ENCODE results near the gene CCL28.

CCL28 gene

DNA sequence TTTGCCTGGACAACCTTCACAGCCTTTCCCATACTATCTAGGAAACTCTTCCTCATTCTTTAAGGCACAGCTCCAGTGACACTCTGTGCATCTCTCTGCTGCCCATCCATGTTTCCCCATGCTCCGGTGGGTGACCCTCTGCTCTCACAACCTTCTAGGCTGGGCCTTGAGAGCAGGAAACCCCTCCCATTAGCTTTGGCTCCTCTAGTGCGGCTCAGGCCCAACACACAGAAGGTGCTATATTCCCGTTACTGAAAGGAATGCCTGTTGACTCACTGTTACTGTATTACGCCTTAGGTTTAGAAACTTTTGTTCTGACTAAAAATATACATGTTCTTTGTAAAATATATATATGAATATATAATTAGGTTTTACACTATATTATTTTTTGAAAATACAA, 8.1 kb upstream of the CCL28 start:
- ChIA-PET CTCF (no interaction called here), POLR2A (no interaction called here)
- H3K36me3 ChIP-seq (ENCODE audit: control insufficient read depth in 4 of 4, insufficient read depth in 4 of 4, low read length in 3 of 4) = no peaks in the 10 kb centered on the region
- 57% methylated on average over 1 of the region's 4 CpGs for WGBS (ENCODE audit: insufficient coverage)
- DNase-seq = no peak
- H3K27me3 ChIP-seq (replicated peaks in 2 of 5; ENCODE audit: control insufficient read depth in 4 of 5, insufficient read depth in 5 of 5, low read length in 4 of 5) = no peaks in the 10 kb centered on the region
- H3K4me3 ChIP-seq (ENCODE audit: control insufficient read depth in 1 of 7, extremely low read depth in 1 of 7, insufficient read depth in 4 of 7, low read depth in 2 of 7, low read length in 6 of 7) = no peak overlapping the region
- no peaks in the 10 kb centered on the region for H3K4me1 ChIP-seq (ENCODE audit: control extremely low read depth in 1 of 4, control insufficient read depth in 4 of 4, insufficient read depth in 4 of 4, low read length in 3 of 4)
- no peak overlapping the region for H3K27ac ChIP-seq (ENCODE audit: insufficient read depth in 1 of 2, low read depth in 1 of 2, low read length in 2 of 2, poor library complexity in 1 of 2, severe bottlenecking in 2 of 2)
- H3K9me3 ChIP-seq (ENCODE audit: control extremely low read depth in 1 of 5, control insufficient read depth in 4 of 5, insufficient read depth in 2 of 5, low read depth in 1 of 5, low read length in 4 of 5) = no peaks in the 10 kb centered on the region

DNA sequence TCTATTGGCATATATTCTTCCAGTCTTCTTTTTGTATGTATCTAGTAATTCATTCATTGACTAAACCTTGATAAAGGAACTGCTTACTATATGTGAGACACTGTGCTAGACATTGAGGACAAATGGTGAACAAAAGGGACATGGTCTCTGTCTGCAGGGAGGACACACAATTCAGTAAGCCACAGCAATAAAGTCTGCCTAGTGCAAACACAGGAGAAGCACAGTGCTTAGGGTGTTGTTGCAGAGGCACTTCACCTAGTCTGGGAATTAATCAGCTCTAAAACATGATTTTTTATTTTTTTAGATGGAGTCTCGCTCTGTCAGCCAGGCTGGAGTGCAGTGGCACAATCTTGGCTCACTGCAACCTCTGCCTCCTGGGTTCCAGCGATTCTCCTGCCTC, 6.4 kb upstream of the CCL28 start:
- H3K36me3 ChIP-seq (ENCODE audit: control insufficient read depth in 4 of 4, insufficient read depth in 4 of 4, low read length in 3 of 4) = no peaks in the 10 kb centered on the region
- no peak overlapping the region for H3K27ac ChIP-seq (ENCODE audit: insufficient read depth in 1 of 2, low read depth in 1 of 2, low read length in 2 of 2, poor library complexity in 1 of 2, severe bottlenecking in 2 of 2)
- no peaks in the 10 kb centered on the region for H3K9me3 ChIP-seq (ENCODE audit: control extremely low read depth in 1 of 5, control insufficient read depth in 4 of 5, insufficient read depth in 2 of 5, low read depth in 1 of 5, low read length in 4 of 5)
- H3K4me3 ChIP-seq (ENCODE audit: control insufficient read depth in 1 of 7, extremely low read depth in 1 of 7, insufficient read depth in 4 of 7, low read depth in 2 of 7, low read length in 6 of 7) = no peak overlapping the region
- WGBS (ENCODE audit: insufficient coverage) = 100% methylated on average over 2 of the region's 2 CpGs
- no peak for DNase-seq
- no peaks in the 10 kb centered on the region for H3K4me1 ChIP-seq (ENCODE audit: control extremely low read depth in 1 of 4, control insufficient read depth in 4 of 4, insufficient read depth in 4 of 4, low read length in 3 of 4)
- no peaks in the 10 kb centered on the region for H3K27me3 ChIP-seq (replicated peaks in 2 of 5; ENCODE audit: control insufficient read depth in 4 of 5, insufficient read depth in 5 of 5, low read length in 4 of 5)
- ChIA-PET CTCF (no interaction called here), POLR2A (interaction anchor here (1.1 kb wide), 1 partner anchor 65 kb away, joined by 5 read pairs; no protein-coding TSS in a partner anchor)

DNA sequence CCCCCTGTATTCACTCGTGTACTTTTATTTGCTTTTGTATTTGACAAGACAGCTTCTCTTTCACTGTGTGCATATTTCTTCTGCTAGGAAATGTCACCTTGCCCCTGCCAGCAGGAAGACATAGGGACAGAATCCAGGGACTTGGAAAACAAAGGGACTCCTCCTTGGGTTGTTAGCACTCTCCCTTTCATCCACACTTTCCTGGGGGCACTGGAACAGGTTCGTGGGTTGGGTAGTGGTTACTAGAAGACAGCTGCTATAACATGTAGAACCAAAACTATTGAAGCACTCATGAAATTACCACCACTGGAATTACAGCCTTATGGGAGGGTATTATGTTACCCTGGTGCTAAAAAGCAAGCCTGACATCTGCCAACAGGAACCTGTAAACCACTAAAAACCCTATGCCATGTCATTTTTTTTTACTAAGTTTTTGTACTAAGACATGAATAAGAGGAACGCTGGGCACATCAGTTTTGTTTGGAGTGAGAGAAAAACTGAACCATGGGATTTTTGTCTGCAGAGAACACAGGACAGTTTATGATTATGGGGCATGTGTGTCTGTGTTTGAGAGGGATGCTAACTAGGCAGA, 4.7 kb upstream of the CCL28 start:
- peak in 2 of 3 donors; percentile 24 to 33 for DNase-seq
- no peaks in the 10 kb centered on the region for H3K9me3 ChIP-seq (ENCODE audit: control extremely low read depth in 1 of 5, control insufficient read depth in 4 of 5, insufficient read depth in 2 of 5, low read depth in 1 of 5, low read length in 4 of 5)
- H3K27ac ChIP-seq (ENCODE audit: insufficient read depth in 1 of 2, low read depth in 1 of 2, low read length in 2 of 2, poor library complexity in 1 of 2, severe bottlenecking in 2 of 2) = no peak overlapping the region
- no peaks in the 10 kb centered on the region for H3K36me3 ChIP-seq (ENCODE audit: control insufficient read depth in 4 of 4, insufficient read depth in 4 of 4, low read length in 3 of 4)
- no peaks in the 10 kb centered on the region for H3K4me1 ChIP-seq (ENCODE audit: control extremely low read depth in 1 of 4, control insufficient read depth in 4 of 4, insufficient read depth in 4 of 4, low read length in 3 of 4)
- no peaks in the 10 kb centered on the region for H3K27me3 ChIP-seq (replicated peaks in 2 of 5; ENCODE audit: control insufficient read depth in 4 of 5, insufficient read depth in 5 of 5, low read length in 4 of 5)
- H3K4me3 ChIP-seq (ENCODE audit: control insufficient read depth in 1 of 7, extremely low read depth in 1 of 7, insufficient read depth in 4 of 7, low read depth in 2 of 7, low read length in 6 of 7) = no peak overlapping the region
- ChIA-PET CTCF (no interaction called here), POLR2A (no interaction called here)
- WGBS (ENCODE audit: insufficient coverage) = 67% methylated on average over 2 of the region's 3 CpGs

DNA sequence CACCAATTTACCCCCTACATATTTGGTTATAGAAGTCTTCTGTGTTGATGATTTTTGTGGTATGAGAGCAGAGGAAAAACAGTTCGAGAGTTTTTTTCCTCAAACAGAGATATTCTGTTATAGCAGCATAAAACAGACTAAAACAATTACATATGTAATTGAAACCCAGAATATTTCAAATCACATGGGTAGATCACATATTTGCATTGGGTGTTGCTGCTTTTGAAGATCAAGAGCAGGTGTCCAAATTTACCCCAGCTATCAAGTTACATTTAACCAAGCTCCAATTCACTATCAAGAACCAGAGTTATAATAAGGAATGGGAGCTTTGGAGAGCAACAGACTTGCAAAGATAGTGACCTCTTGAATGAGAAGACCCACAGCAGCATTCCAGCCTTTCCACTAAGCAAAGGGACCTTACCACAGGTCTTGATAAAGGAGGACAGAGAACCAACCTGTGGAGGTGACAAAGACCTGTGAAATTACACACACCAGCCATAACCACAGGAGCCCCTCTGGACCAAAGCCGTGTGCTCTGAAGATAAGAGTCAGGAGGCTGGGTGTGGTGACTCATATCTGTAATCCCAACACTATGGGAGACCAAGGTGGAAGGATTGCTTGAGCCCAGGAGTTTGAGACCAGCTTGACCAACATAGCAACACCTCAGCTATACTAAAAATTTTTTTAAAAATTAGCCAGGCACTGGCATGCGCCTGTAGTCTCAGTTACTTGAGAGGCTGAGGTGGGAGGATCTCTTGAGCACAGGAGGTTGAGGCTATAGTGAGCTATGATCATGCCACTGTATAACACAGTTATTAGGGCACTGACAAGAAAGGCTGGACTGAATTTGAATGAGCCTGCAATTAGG, 4.0 kb upstream of the CCL28 start:
- Histone ChIP-seq H3K27me3 (replicated peaks in 2 of 5; ENCODE audit: control insufficient read depth in 4 of 5, insufficient read depth in 5 of 5, low read length in 4 of 5) (no peaks in the 10 kb centered on the region), H3K36me3 (ENCODE audit: control insufficient read depth in 4 of 4, insufficient read depth in 4 of 4, low read length in 3 of 4) (no peaks in the 10 kb centered on the region), H3K4me3 (ENCODE audit: control insufficient read depth in 1 of 7, extremely low read depth in 1 of 7, insufficient read depth in 4 of 7, low read depth in 2 of 7, low read length in 6 of 7) (no peak overlapping the region), H3K9me3 (ENCODE audit: control extremely low read depth in 1 of 5, control insufficient read depth in 4 of 5, insufficient read depth in 2 of 5, low read depth in 1 of 5, low read length in 4 of 5) (no peaks in the 10 kb centered on the region), H3K4me1 (ENCODE audit: control extremely low read depth in 1 of 4, control insufficient read depth in 4 of 4, insufficient read depth in 4 of 4, low read length in 3 of 4) (no peaks in the 10 kb centered on the region), H3K27ac (ENCODE audit: insufficient read depth in 1 of 2, low read depth in 1 of 2, low read length in 2 of 2, poor library complexity in 1 of 2, severe bottlenecking in 2 of 2) (no peak overlapping the region)
- CTCF ChIA-PET = no interaction called here
- DNase-seq = no peak
- POLR2A ChIA-PET = no interaction called here
- 100% methylated on average over 1 of the region's 3 CpGs for WGBS (ENCODE audit: insufficient coverage)

DNA sequence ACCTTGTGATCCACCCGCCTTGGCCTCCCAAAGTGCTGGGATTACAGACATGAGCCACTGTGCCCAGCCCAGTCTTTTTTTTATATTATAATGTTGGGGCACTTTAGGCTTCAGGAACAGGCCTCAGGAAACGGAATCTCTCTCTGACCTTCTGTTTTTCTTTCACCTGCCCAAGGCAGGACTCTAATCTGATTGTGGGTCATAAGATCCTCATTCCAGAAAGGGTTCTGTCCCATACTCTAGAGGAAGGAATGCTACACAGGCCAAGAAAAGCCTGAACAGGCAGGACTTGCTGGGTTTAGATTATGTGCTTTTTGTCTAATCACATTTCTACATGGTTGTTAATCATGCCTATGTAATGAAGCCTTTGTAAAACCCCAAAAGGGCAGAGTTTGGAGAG, 1.8 kb upstream of the CCL28 start:
- POLR2A ChIA-PET = no interaction called here
- Histone ChIP-seq H3K27me3 (replicated peaks in 2 of 5; ENCODE audit: control insufficient read depth in 4 of 5, insufficient read depth in 5 of 5, low read length in 4 of 5) (no peaks in the 10 kb centered on the region), H3K36me3 (ENCODE audit: control insufficient read depth in 4 of 4, insufficient read depth in 4 of 4, low read length in 3 of 4) (no peaks in the 10 kb centered on the region), H3K27ac (ENCODE audit: insufficient read depth in 1 of 2, low read depth in 1 of 2, low read length in 2 of 2, poor library complexity in 1 of 2, severe bottlenecking in 2 of 2) (no peak overlapping the region), H3K4me1 (ENCODE audit: control extremely low read depth in 1 of 4, control insufficient read depth in 4 of 4, insufficient read depth in 4 of 4, low read length in 3 of 4) (no peaks in the 10 kb centered on the region), H3K9me3 (ENCODE audit: control extremely low read depth in 1 of 5, control insufficient read depth in 4 of 5, insufficient read depth in 2 of 5, low read depth in 1 of 5, low read length in 4 of 5) (no peaks in the 10 kb centered on the region), H3K4me3 (ENCODE audit: control insufficient read depth in 1 of 7, extremely low read depth in 1 of 7, insufficient read depth in 4 of 7, low read depth in 2 of 7, low read length in 6 of 7) (no peak overlapping the region)
- 100% methylated on average over 2 of the region's 2 CpGs for WGBS (ENCODE audit: insufficient coverage)
- CTCF ChIA-PET = no interaction called here
- DNase-seq = no peak

DNA sequence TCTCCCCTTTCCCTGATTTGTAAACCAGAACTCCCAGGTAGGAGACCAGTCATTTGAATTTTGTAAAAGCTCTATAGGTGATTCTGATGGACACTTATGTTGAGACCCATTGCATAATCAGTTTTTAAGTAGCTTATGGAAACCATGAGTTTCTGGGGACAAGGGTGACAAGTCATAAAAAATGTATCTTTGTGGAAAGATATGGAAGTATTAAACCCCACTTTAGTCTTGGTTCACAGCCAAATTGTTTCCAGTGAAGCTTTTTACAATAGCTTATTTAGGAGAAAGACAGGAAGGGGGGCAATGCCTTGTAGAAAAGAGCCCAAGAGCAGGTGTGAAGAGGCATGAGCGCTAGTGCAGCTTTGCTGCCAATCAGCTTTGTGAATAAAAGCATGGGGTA, 453 bp upstream of the CCL28 start:
- DNase-seq = no peak
- Histone ChIP-seq H3K27me3 (replicated peaks in 2 of 5; ENCODE audit: control insufficient read depth in 4 of 5, insufficient read depth in 5 of 5, low read length in 4 of 5) (no peaks in the 10 kb centered on the region), H3K4me3 (ENCODE audit: control insufficient read depth in 1 of 7, extremely low read depth in 1 of 7, insufficient read depth in 4 of 7, low read depth in 2 of 7, low read length in 6 of 7) (no peak overlapping the region), H3K27ac (ENCODE audit: insufficient read depth in 1 of 2, low read depth in 1 of 2, low read length in 2 of 2, poor library complexity in 1 of 2, severe bottlenecking in 2 of 2) (no peak overlapping the region), H3K36me3 (ENCODE audit: control insufficient read depth in 4 of 4, insufficient read depth in 4 of 4, low read length in 3 of 4) (no peaks in the 10 kb centered on the region), H3K9me3 (ENCODE audit: control extremely low read depth in 1 of 5, control insufficient read depth in 4 of 5, insufficient read depth in 2 of 5, low read depth in 1 of 5, low read length in 4 of 5) (no peaks in the 10 kb centered on the region), H3K4me1 (ENCODE audit: control extremely low read depth in 1 of 4, control insufficient read depth in 4 of 4, insufficient read depth in 4 of 4, low read length in 3 of 4) (no peaks in the 10 kb centered on the region)
- POLR2A ChIA-PET = no interaction called here
- WGBS (ENCODE audit: insufficient coverage) = no CpG with 5 or more reads among the region's 1 CpG
- CTCF ChIA-PET = interaction anchor here (1.2 kb wide), 1 partner anchor 63 kb away, joined by 3 read pairs; no protein-coding TSS in a partner anchor

DNA sequence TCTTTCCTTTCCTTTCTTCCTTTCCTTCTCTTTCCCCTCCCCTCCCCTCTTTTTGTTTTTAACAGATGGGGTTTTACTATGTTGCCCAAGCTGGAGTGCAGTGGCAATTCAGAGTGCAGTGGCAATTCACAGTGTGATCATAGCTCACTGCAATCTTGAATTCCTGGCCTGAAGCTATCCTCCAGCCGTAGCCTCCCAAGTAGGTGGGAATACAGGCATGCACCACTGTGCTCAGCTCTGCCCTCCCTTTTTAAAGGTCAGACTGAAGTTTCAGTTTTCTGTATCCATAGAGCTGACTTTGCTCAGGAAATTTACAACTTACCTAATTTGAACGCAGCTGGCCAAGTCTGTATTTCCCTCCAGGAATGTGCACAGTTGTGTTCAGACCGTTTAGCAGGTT, 696 bp downstream of the CCL28 start:
- ChIA-PET POLR2A (no interaction called here), CTCF (interaction anchor here (1.0 to 1.5 kb wide), 2 partner anchors 10 to 37 kb away, joined by 3 read pairs; no protein-coding TSS in a partner anchor)
- H3K36me3 ChIP-seq (ENCODE audit: control insufficient read depth in 4 of 4, insufficient read depth in 4 of 4, low read length in 3 of 4) = no peaks in the 10 kb centered on the region
- WGBS (ENCODE audit: insufficient coverage) = 100% methylated on average over 3 of the region's 3 CpGs
- H3K27ac ChIP-seq (ENCODE audit: insufficient read depth in 1 of 2, low read depth in 1 of 2, low read length in 2 of 2, poor library complexity in 1 of 2, severe bottlenecking in 2 of 2) = no peak overlapping the region
- no peaks in the 10 kb centered on the region for H3K4me1 ChIP-seq (ENCODE audit: control extremely low read depth in 1 of 4, control insufficient read depth in 4 of 4, insufficient read depth in 4 of 4, low read length in 3 of 4)
- H3K4me3 ChIP-seq (ENCODE audit: control insufficient read depth in 1 of 7, extremely low read depth in 1 of 7, insufficient read depth in 4 of 7, low read depth in 2 of 7, low read length in 6 of 7) = no peak overlapping the region
- DNase-seq = no peak
- H3K27me3 ChIP-seq (replicated peaks in 2 of 5; ENCODE audit: control insufficient read depth in 4 of 5, insufficient read depth in 5 of 5, low read length in 4 of 5) = no peaks in the 10 kb centered on the region
- H3K9me3 ChIP-seq (ENCODE audit: control extremely low read depth in 1 of 5, control insufficient read depth in 4 of 5, insufficient read depth in 2 of 5, low read depth in 1 of 5, low read length in 4 of 5) = no peaks in the 10 kb centered on the region

All from common myeloid progenitor, CD34-positive (primary cell).